MM.1S (cell line): ENCODE data around the gene RNF208.

Experiments used
- EZH2 ChIP-seq: fragments of 300-600 bp; sonication (generic); optimal IDR thresholded peaks from 2 replicates; pipeline ENCODE3; 2017; ENCODE audit warnings: low read depth, mild to moderate bottlenecking, antibody characterized with exemption, low read length, mixed read lengths
- TF ChIP-seq, protein P1 (sequence below): fragments of 300-600 bp; sonication (generic); IDR thresholded peaks from 2 replicates; pipeline ENCODE4 v1.5.1; 2016; ENCODE audit warnings: antibody characterized with exemption, low read length, mixed read lengths

DNA sequence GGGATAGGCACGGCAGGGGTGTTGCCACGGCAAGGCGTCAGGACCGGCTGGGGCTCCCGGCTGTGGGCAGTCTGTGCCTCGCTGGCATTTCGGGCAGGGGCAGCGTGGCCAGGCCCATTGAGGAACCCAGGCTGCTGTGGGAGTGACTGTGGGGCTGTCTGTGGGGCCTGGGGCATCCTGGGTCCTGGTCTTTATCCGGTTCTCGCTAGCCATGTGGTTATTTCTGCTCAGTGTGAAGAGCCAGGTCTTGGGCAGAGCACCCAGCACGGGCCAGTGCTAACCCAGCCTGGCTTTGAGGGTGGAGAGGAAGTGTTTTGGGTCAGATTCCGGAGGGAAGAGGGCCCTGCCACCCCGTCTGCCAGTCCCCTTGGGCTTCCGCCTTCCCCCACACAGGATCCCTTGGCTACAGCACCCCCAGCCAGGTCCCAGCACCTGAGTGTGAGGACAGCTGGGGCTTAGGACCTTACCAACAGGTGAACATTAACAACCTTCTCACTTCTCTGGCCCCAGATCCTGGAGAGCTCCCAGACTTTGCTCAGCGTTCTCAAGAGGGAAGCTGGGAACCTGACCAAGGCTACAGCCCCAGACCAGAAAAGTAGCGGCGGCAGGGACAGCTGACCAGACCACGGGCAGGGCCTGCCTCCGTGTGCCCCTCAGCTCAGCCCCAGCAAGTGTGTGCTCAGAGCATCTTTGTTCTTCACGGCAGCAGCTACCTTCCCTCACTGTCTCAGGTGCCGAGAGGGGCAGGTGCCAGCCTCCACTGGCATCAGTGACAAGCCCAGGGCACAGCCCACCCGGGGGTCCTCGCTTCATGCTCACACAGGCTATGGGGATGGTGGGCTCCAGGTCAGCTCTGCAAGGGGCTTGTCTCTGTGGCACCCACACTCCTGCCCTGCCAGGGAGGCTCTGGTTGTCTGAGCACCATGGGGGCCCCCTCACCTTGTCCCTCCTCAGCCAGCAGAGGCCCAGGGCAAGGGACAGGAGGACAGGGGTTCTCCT, 32.4 kb downstream of the RNF208 start:
- TF ChIP-seq, protein P1, sequence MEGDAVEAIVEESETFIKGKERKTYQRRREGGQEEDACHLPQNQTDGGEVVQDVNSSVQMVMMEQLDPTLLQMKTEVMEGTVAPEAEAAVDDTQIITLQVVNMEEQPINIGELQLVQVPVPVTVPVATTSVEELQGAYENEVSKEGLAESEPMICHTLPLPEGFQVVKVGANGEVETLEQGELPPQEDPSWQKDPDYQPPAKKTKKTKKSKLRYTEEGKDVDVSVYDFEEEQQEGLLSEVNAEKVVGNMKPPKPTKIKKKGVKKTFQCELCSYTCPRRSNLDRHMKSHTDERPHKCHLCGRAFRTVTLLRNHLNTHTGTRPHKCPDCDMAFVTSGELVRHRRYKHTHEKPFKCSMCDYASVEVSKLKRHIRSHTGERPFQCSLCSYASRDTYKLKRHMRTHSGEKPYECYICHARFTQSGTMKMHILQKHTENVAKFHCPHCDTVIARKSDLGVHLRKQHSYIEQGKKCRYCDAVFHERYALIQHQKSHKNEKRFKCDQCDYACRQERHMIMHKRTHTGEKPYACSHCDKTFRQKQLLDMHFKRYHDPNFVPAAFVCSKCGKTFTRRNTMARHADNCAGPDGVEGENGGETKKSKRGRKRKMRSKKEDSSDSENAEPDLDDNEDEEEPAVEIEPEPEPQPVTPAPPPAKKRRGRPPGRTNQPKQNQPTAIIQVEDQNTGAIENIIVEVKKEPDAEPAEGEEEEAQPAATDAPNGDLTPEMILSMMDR = no peak
- no peak for TF ChIP-seq EZH2
